Sigmoid colon (tissue), 7 donors: ENCODE results near the gene MRO. TPM values are rescaled to one million over a fixed set of nuclear protein-coding genes. Genes with fewer than 3 reads are reported as not detected.

Experiments
- DNase-seq: peaks from one replicate; pipeline ENCODE4 v3.0.0-alpha.2; 2019
- H3K27ac ChIP-seq, 4 donors: fragments of 200-600 bp; sonication (generic); one replicate each; pipeline ENCODE4 v1.5.1; 2016 to 2019; ENCODE audit warnings: mild to moderate bottlenecking in 1 of 4
- H3K27me3 ChIP-seq, 3 donors: fragments of 200-600 bp; sonication (generic); one replicate each; pipeline ENCODE4 v1.5.1; 2019; ENCODE audit warnings: mild to moderate bottlenecking in 1 of 3
- H3K36me3 ChIP-seq, 4 donors: fragments of 200-600 bp; sonication (generic); one replicate each; pipeline ENCODE4 v1.5.1; 2016 to 2019
- H3K4me1 ChIP-seq, 4 donors: fragments of 200-600 bp; sonication (generic); one replicate each; pipeline ENCODE4 v1.5.1; 2017 to 2019
- H3K4me3 ChIP-seq, 4 donors: fragments of 200-600 bp; sonication (generic); one replicate each; pipeline ENCODE4 v1.5.1; 2017 to 2019; ENCODE audit warnings: mild to moderate bottlenecking in 2 of 4, moderate library complexity in 1 of 4
- H3K9me3 ChIP-seq, 4 donors: fragments of 200-600 bp in 3 of 4; sonication (generic) in 3 of 4; one replicate each; pipeline versions ENCODE4 v1.5.1 to v1.6.1; 2013 to 2019
- CTCF ChIP-seq, 4 experiments: fragments of 450-650 bp in 3 of 4; fragments of 200-600 bp in 1 of 4; IDR thresholded peaks; one replicate each; pipeline ENCODE4 v1.5.1; 2016 to 2019; ENCODE audit warnings: antibody characterized with exemption in 4 of 4, mild to moderate bottlenecking in 3 of 4, moderate library complexity in 2 of 4
- EP300 ChIP-seq, 4 donors: sonication (generic); formaldehyde crosslinking; IDR thresholded peaks; one replicate each; pipeline ENCODE4 v1.6.1; 2017; ENCODE audit warnings: antibody characterized with exemption in 4 of 4
- POLR2A ChIP-seq, 2 donors: fragments of 450-650 bp; IDR thresholded peaks; one replicate each; pipeline ENCODE4 v1.6.1; 2016; ENCODE audit warnings: antibody characterized with exemption in 2 of 2, mild to moderate bottlenecking in 2 of 2, moderate library complexity in 2 of 2
- POLR2AphosphoS5 ChIP-seq, 4 donors: sonication (generic); formaldehyde crosslinking; IDR thresholded peaks; one replicate each; pipeline ENCODE4 v1.6.1; 2017; ENCODE audit warnings: antibody characterized with exemption in 4 of 4
- WGBS, 2 donors: extraction: QIAGEN DNeasy Blood & Tissue Kit; methylation state at CpG; one replicate each; pipeline ENCODE4 v1.1.7; 2013; 5-methylcytosine and 5-hydroxymethylcytosine counted together
- intact Hi-C: fragments of 100-400 bp; cut with DNase I; formaldehyde crosslinking; loops from one replicate; pipeline ENCODE4 v1.15.1; 2023
- polyA plus RNA-seq, 3 donors: library from polyadenylated mRNA; stranded (reverse); fragments of 200-250 nt; gene quantifications; one replicate each; pipeline ENCODE4 v1.2.3, GENCODE V29; 2013
- total RNA-seq, 4 donors: library from RNA; depleted of rRNA; stranded (reverse); fragments of >200 nt; gene quantifications; one replicate each; pipeline ENCODE4 v1.1.0, GENCODE V29; 2016
- donor health status: healthy with polysubstance abuse.
- donor health status: Bipolar disorder and iron deficiency.
- donor health status: healthy.

MRO gene
- total and polyA plus RNA-seq, 7 donors: under 0.01 to 2.5 (median 0.43) TPM; not detected in 1

GRCh38 chr18:50803592-50803991, 16.2 kb downstream of the MRO start:
- Histone ChIP-seq H3K4me3 (no peak overlapping the region), H3K27me3 (no peaks in the 10 kb centered on the region), H3K9me3 (no peaks in the 10 kb centered on the region), H3K4me1 (peaks cover 0 to 8% (median 5%) of the 10 kb centered on the region in 4 donors), H3K27ac (no peak overlapping the region), H3K36me3 (no peaks in the 10 kb centered on the region)
- intact Hi-C loops: no loop called here
- 70 to 80% methylated on average over 11 of the region's 11 CpGs for WGBS, 2 donors
- no peak for DNase-seq
- TF ChIP-seq POLR2A (IDR thresholded peaks at IDR 0.05): no peak
- TF ChIP-seq CTCF (IDR thresholded peaks at IDR 0.05): no peak
- no peak for TF ChIP-seq EP300 (IDR thresholded peaks at IDR 0.05)
- TF ChIP-seq POLR2AphosphoS5 (IDR thresholded peaks at IDR 0.05): no peak

- no peak for DNase-seq
- Histone ChIP-seq H3K27me3 (no peaks in the 10 kb centered on the region), H3K27ac (no peak overlapping the region), H3K36me3 (no peaks in the 10 kb centered on the region), H3K4me3 (no peak overlapping the region), H3K4me1 (peaks cover 0 to 8% (median 5%) of the 10 kb centered on the region in 4 donors), H3K9me3 (no peaks in the 10 kb centered on the region)
- 75 to 92% methylated on average over 3 of the region's 3 CpGs for WGBS, 2 donors
- TF ChIP-seq POLR2AphosphoS5 (IDR thresholded peaks at IDR 0.05) (no peak), EP300 (IDR thresholded peaks at IDR 0.05) (no peak), POLR2A (IDR thresholded peaks at IDR 0.05) (no peak), CTCF (IDR thresholded peaks at IDR 0.05) (no peak)
- intact Hi-C loops: no loop called here
These were observed 17.7 kb downstream of the MRO start for GRCh38 chr18:50802141-50802540.

GRCh38 chr18:50797142-50797541, 22.7 kb downstream of the MRO start:
- Histone ChIP-seq H3K4me3 (no peak overlapping the region), H3K9me3 (no peaks in the 10 kb centered on the region), H3K4me1 (no peaks in the 10 kb centered on the region), H3K36me3 (no peaks in the 10 kb centered on the region), H3K27me3 (no peaks in the 10 kb centered on the region), H3K27ac (no peak overlapping the region)
- intact Hi-C loops: no loop called here
- TF ChIP-seq POLR2AphosphoS5 (IDR thresholded peaks at IDR 0.05) (no peak), CTCF (IDR thresholded peaks at IDR 0.05) (no peak), EP300 (IDR thresholded peaks at IDR 0.05) (no peak), POLR2A (IDR thresholded peaks at IDR 0.05) (no peak)
- 37 to 57% methylated on average over 7 of the region's 7 CpGs for WGBS, 2 donors
- DNase-seq: no peak

GRCh38 chr18:50796495-50796894, 23.3 kb downstream of the MRO start:
- Histone ChIP-seq H3K4me3 (no peak overlapping the region), H3K4me1 (no peaks in the 10 kb centered on the region), H3K9me3 (no peaks in the 10 kb centered on the region), H3K36me3 (no peaks in the 10 kb centered on the region), H3K27ac (no peak overlapping the region), H3K27me3 (no peaks in the 10 kb centered on the region)
- no peak for DNase-seq
- intact Hi-C loops: no loop called here
- WGBS, 2 donors: 19 to 54% methylated on average over 2 of the region's 2 CpGs
- TF ChIP-seq CTCF (IDR thresholded peaks at IDR 0.05) (no peak), POLR2A (IDR thresholded peaks at IDR 0.05) (no peak), POLR2AphosphoS5 (IDR thresholded peaks at IDR 0.05) (no peak), EP300 (IDR thresholded peaks at IDR 0.05) (no peak)
